ENCODE measurements around the gene WDR19. TPM values are rescaled to one million over a fixed set of nuclear protein-coding genes. Genes with fewer than 3 reads are reported as not detected.
A peak's percentile ranks its signal among the peaks of the same experiment; 100 is the strongest.

The WDR19 gene
- total and polyA plus RNA-seq, 2 donors from 2014 or later = 21.4 to 42.5 TPM

- Histone ChIP-seq H3K36me3 (ENCODE audit: control insufficient read depth in 2 of 3, insufficient read depth in 3 of 3, low read length in 3 of 3) (peaks cover 0 to 26% (median 2%) of the 10 kb centered on the region in 3 donors), H3K4me1 (ENCODE audit: control insufficient read depth in 2 of 3, insufficient read depth in 2 of 3, low read depth in 1 of 3, low read length in 3 of 3) (no peaks in the 10 kb centered on the region), H3K27ac (ENCODE audit: low read depth in 2 of 2, low read length in 2 of 2) (no peak overlapping the region), H3K4me3 (ENCODE audit: low read length in 3 of 3) (no peak overlapping the region), H3K27me3 (ENCODE audit: control insufficient read depth, insufficient read depth, low read length) (no peaks in the 10 kb centered on the region), H3K9me3 (ENCODE audit: control insufficient read depth in 2 of 3, insufficient read depth in 1 of 3, low read length in 3 of 3) (no peaks in the 10 kb centered on the region), H3K9ac (ENCODE audit: low read length in 3 of 3) (no peak overlapping the region)
- TF ChIP-seq CTCF (IDR thresholded peaks at IDR 0.05; ENCODE audit: borderline replicate concordance, extremely low read depth, insufficient read depth) = no peak
- FAIRE-seq (no peak), DNase-seq (no peak)
- intact Hi-C loops (cut with DNase I) = no loop called here
Measured at GRCh38 chr4:39256436-39256835, 74.1 kb downstream of the WDR19 start.

GRCh38 chr4:39259571-39260330 lies 77.4 kb downstream of the WDR19 start:
- Histone ChIP-seq H3K4me1 (ENCODE audit: control insufficient read depth in 2 of 3, insufficient read depth in 2 of 3, low read depth in 1 of 3, low read length in 3 of 3) (no peaks in the 10 kb centered on the region), H3K9me3 (ENCODE audit: control insufficient read depth in 2 of 3, insufficient read depth in 1 of 3, low read length in 3 of 3) (no peaks in the 10 kb centered on the region), H3K27ac (ENCODE audit: low read depth in 2 of 2, low read length in 2 of 2) (no peak overlapping the region), H3K4me3 (ENCODE audit: low read length in 3 of 3) (no peak overlapping the region), H3K27me3 (ENCODE audit: control insufficient read depth, insufficient read depth, low read length) (no peaks in the 10 kb centered on the region), H3K36me3 (ENCODE audit: control insufficient read depth in 2 of 3, insufficient read depth in 3 of 3, low read length in 3 of 3) (peaks cover 0 to 26% (median 6%) of the 10 kb centered on the region in 3 donors), H3K9ac (ENCODE audit: low read length in 3 of 3) (no peak overlapping the region)
- FAIRE-seq (no peak), DNase-seq (peak in 2 of 5 donors; percentile 29 to 32)
- no peak for TF ChIP-seq CTCF (IDR thresholded peaks at IDR 0.05; ENCODE audit: borderline replicate concordance, extremely low read depth, insufficient read depth)
- intact Hi-C loops (cut with DNase I) = no loop called here

- intact Hi-C loops (cut with DNase I) = no loop called here
- H3K27ac ChIP-seq (ENCODE audit: low read depth in 2 of 2, low read length in 2 of 2) = no peak overlapping the region
- H3K36me3 ChIP-seq (ENCODE audit: control insufficient read depth in 2 of 3, insufficient read depth in 3 of 3, low read length in 3 of 3) = peaks cover 0 to 15% (median 7%) of the 10 kb centered on the region in 3 donors
- no peaks in the 10 kb centered on the region for H3K9me3 ChIP-seq (ENCODE audit: control insufficient read depth in 2 of 3, insufficient read depth in 1 of 3, low read length in 3 of 3)
- H3K4me3 ChIP-seq (ENCODE audit: low read length in 3 of 3) = no peak overlapping the region
- H3K27me3 ChIP-seq (ENCODE audit: control insufficient read depth, insufficient read depth, low read length) = no peaks in the 10 kb centered on the region
- DNase-seq (no peak), FAIRE-seq (no peak)
- no peak overlapping the region for H3K9ac ChIP-seq (ENCODE audit: low read length in 3 of 3)
- no peaks in the 10 kb centered on the region for H3K4me1 ChIP-seq (ENCODE audit: control insufficient read depth in 2 of 3, insufficient read depth in 2 of 3, low read depth in 1 of 3, low read length in 3 of 3)
- no peak for TF ChIP-seq CTCF (IDR thresholded peaks at IDR 0.05; ENCODE audit: borderline replicate concordance, extremely low read depth, insufficient read depth)
Measured at GRCh38 chr4:39263895-39264294, 81.6 kb downstream of the WDR19 start.
